NCI-H1417 (cell line): ENCODE results near the gene PARD6G.
"Not testable (repeated sequence)": the region's sequence is repeated elsewhere in the genome, so short reads cannot be mapped to it uniquely, and the experiment has no call there.

Experiments
- DNase-seq, 3 experiments: peaks; one replicate each; lab custom pipeline; 2025; lab: John Stamatoyannopoulos, UW

Gene PARD6G

GRCh38 chr18:80241919-80242777 is 5.2 kb downstream of the PARD6G start:
- DNase-seq, result no peak

DNA sequence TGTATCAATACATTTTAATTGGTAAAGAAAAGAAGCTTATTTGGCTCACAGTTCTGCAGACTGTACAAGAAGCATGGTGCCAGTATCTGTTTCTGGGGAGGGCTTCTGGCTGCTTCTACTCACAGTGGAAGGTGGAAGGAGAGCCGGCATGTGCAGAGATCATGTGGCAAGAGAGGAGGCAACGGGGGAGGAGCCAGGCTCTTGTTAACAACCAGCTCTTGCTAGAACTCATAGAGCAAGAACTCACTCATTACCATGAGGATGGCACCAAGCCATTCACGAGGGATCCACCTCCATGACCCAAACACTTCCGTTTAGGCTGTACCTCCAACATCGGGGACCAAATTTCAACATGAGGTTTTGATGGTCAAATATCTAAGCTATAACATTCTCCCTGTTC is 7.5 kb downstream of the PARD6G start:
- DNase-seq, result no peak

- DNase-seq, result no peak
Measured at GRCh38 chr18:80238651-80239260, 8.6 kb downstream of the PARD6G start.

GRCh38 chr18:80237519-80237918 is 9.8 kb downstream of the PARD6G start:
- not testable (repeated sequence) for DNase-seq

DNA sequence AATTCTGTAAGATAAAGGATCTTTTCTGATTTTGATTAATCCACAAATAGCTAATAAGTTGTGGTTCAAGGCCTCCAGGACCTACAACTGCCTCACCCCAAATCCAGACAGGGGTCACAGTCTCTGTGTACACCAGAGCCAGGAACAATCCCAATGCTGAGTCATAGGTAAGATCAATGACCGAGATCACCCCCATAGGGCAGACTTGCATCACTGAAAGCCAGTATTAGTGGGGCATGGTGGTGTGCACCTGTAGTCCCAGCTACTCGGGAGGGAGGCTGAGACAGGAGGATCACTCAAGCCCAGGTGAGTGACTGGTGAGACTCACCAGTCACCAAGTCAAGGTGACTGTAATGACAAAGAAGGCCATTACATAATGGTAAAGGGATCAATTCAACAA is 12.9 kb downstream of the PARD6G start:
- DNase-seq, result no peak

GRCh38 chr18:80233899-80234298 is 13.4 kb downstream of the PARD6G start:
- no peak for DNase-seq

GRCh38 chr18:80233201-80233835 is 14.0 kb downstream of the PARD6G start:
- no peak for DNase-seq

DNA sequence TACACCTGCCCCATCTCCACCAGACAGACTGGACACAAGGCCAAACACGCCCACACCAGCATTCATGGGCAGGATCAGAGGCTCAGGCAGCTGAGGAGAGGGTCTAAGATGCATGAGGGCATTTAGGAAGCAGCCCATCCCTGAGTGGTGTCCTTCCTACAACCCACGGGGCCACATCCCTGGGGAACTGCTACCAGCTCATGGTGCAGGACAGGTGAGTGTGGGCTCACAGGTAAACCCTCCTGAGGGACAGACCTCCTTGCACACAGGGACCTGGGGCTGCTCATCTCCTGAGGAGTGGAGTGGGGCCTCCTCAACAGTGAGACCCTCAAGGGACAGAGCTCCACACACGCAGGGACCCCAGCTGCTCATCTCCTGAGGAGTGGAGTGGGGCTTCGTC is 14.6 kb downstream of the PARD6G start:
- DNase-seq, result no peak

DNA sequence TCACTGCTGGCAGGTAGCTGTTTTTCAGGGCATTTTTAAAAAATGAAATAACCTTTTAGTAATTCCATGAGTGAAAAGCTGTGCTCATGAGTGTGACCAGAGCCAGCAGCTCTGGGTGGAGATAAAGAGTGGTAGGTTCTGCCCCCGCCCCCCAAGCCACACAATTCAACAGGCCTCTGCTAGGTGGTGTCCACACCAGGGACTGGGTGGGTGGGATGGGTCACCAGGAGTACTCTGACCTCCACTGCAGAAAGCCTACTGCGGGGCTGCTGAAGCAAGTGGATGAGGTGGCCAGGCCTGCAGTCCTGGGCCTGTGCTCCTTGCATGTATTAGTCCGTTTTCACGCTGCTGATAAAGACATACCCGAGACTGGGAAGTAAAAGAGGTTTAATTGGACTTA is 15.3 kb downstream of the PARD6G start:
- no peak for DNase-seq

- no peak for DNase-seq
Measured at GRCh38 chr18:80231616-80232015, 15.7 kb downstream of the PARD6G start.

- no peak for DNase-seq
Measured at GRCh38 chr18:80231151-80231550, 16.2 kb downstream of the PARD6G start.

DNA sequence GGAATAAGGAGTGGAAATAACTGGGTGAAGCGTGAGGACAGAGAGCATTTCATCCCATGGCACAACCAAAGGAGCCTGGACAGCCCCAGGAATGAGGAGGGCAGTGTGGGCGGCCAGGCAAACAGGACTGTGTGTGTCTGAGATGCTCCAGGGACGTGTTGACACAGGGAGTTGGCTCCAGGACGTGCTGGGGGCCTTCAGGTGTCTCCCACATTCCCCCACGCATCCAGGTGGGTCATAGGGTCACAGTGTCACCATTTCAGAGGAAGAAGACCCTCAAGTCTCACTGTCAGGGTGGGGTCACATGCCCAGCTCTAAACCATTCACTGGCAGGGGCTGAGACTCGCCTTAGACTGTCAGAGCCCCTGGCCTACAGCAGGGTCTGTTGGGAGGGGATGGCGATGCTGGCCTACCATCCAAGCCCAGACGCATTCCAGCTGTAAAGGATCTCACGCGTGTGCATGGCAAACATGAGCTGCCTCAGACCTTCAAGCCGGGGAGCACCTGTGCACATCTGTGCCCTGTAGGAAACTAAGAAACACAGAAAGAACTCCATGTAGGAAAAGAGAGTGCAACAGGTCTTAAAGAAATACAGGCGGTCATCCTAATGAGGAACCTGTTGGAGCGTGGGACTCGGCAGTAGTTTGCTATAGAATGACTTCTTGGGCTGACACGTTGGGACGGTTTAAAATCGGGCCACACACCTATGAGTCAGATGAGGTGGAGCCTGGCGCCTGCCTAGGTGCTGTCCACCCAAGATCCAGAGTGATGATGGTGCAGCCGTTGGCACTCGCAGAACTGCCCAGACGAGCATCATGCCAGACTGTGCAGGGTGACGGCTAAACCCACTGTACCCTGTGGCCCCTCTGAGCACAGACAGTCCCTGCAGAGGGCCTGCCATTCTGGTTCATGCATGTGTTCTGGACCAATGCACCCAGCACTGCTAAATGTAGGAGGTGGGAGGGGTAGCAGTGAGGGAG is 17.3 kb downstream of the PARD6G start:
- DNase-seq, result no peak

DNA sequence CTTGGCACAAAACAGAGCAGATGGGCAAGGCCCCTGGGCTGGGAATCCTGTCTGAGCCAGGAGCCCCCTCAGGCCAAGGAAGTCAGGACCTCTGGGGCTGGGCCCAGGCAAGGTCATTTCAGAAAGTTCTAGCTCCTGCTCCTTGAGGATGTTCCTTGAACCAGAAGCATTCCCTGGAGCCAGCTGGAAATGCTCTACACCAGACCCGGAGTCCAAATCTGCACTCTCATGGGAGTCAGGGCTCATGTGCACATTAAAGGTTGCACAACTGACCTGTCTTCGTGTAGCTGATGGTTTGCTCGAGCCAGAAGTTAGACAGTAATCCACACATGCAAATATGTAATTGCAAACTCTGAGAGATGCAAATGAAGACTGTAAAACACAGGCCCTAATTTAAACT is 18.0 kb downstream of the PARD6G start:
- no peak for DNase-seq

GRCh38 chr18:80228051-80228848 is 19.1 kb downstream of the PARD6G start:
- DNase-seq, result no peak

DNA sequence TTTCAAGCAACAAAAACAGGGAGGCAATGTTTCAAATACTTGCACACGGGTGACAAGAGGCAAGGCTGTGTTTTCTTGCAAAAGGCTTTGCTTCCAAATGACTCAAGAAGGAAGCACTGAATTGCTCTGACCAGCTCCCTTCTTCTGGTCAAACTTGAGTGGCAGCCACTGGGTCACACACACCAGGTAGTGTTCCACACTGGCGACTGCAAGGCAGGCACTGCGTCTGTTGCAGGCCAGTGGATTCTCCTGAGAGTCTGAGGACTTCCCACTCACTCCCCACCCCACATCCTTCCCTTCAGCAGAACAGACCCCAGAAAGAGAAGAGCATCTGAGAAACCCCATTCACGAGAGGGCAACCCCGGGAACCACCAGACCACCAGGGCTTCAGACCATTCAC is 19.8 kb downstream of the PARD6G start:
- DNase-seq, result no peak

DNA sequence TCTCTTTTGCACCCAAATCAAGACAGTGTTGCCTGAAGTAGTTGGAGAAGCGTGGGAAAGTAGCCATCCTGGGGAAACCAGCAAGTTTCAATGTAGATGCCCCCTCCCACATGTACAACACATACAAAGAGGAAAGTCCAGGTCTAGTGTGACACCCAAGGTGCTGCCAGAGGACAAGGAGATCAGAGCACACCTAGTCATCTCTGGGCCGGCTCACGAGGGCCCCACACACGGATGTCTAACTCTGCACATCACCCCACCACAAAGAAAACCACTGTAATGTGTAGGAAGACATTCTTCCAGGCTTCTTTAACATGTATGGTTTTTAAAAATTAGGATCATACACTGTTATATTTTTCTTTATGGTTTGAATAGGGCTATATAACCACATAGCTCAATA is 21.6 kb downstream of the PARD6G start:
- DNase-seq, result no peak

DNA sequence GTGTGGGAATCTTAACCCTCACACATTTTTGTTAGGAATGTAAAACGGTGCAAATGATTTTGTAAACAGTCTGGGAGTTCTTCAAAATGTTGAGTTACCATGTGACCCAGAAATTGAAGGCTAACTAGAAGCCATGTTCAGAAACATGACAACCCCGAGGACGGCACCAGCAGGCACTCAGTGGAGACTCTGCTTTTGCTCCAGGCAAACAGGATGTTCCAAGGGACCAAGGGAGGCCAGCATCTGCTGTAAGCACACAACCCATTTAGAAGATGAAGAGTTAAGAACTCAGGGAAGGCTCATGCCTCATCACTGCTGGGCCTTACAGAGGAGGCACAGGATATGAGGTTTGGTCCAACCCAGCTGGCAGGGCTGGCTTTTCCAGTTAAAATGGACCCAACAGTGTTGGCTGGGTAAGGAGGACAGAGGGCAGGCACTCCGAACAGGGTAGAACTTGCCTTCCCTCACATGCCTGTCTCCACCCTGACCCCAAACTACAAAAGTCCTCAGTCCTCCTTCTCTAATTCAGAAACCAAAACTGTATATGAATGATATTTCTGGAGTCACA is 23.6 kb downstream of the PARD6G start:
- DNase-seq, result no peak

DNA sequence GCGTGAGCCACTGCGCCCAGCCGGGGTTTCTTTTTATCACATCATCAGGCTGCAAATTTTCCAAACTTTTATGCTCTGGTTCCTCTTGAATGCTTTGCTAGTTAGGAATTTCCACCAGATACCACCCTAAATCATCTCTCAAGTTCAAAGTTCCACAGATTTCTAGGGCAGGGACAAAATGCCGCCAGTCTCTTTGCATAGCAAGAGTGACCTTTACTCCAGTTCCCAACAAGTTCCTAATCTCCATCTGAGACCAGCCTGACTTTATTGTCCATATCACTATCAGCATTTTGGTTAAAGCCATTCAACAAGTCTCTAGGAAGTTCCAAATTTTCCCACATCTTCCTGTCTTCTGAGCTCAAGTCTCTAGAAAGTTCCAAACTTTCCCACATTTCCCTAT is 27.8 kb downstream of the PARD6G start:
- not testable (repeated sequence) for DNase-seq

DNA sequence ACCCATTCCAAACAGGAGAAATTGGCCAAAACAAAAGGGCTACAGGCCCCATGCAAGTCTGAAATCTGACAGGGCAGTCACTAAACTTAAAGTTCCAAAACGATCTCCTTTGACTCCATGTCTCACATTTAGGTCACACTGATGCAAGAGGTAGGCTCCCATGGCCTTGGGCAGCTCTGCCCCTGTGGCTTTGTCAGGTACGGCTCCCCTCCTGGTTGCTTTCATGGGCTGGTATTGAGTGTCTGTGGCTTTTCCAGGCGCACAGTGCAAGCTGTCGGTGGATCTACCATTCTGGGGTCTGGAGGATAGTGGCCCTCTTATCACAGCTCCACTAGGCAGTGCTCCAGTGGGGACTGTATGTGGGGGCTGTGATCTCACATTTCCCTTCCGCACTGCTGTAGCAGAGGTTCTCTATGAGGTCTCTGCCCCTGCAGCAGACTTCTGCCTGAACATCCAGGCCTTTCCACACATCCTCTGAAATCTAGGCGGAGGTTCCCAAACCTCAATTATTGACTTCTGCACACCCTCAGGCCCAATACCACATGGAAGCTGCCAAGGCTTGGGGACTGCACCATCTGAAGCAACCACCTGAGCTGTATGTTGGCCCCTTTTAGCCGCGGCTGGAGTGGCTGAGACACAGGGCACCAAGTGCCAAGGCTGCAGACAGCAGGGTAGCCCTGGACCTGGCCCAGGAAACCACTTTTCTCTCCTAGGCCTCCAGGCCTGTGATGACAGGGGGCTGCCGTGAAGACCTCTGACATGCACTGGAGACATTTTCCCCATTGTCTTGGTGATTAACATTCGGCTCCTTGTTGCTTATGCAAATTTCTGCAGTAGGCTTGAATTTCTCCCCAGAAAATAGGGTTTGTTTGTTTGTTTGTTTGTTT is 28.7 kb downstream of the PARD6G start:
- no peak for DNase-seq

GRCh38 chr18:80213182-80213581 is 34.1 kb downstream of the PARD6G start:
- DNase-seq, result no peak
